Left lobe of liver (tissue), 2 donors: Measurements from ENCODE around the gene OTOA. TPM values are rescaled to one million over a fixed set of nuclear protein-coding genes. Genes with fewer than 3 reads are reported as not detected.
"Not testable (repeated sequence)": the region's sequence is repeated elsewhere in the genome, so short reads cannot be mapped to it uniquely, and the experiment has no call there.

ENCODE experiments used
- ATAC-seq: fragments of 200-7000 bp; cut with Tn5 transposase; one replicate; pipeline ENCODE4 v1.9.1; 2020; ENCODE audit warnings: mild to moderate bottlenecking, moderate library complexity
- DNase-seq: peaks from one replicate; pipeline ENCODE4 v3.0.0-alpha.2; 2020; ENCODE audit warnings: low spot score
- total RNA-seq: library from RNA; stranded (reverse); gene quantifications from one replicate; pipeline ENCODE4 v1.2.1, GENCODE V29; 2021
- donor health status: DM: no; HTN: no; CAD: no; lungs with moderate emphysema.
- donor health status: DM: no; HTN: yes; CAD: no.

OTOA gene
- total RNA-seq, 1 donor from 2014 or later = 0.10 TPM

GRCh38 chr16:21639493-21639892, 24.3 kb upstream of the OTOA start:
- DNase-seq = no peak
- ATAC-seq = no peak

- no peak for ATAC-seq
- DNase-seq = no peak
Observed at GRCh38 chr16:21641916-21642315, 21.9 kb upstream of the OTOA start.

- no peak for DNase-seq
- no peak for ATAC-seq
Observed at GRCh38 chr16:21642861-21643260, 20.9 kb upstream of the OTOA start.

- DNase-seq = no peak
- no peak for ATAC-seq
Observed at GRCh38 chr16:21643785-21644184, 20.0 kb upstream of the OTOA start.

- DNase-seq = no peak
- no peak for ATAC-seq
Observed at GRCh38 chr16:21644674-21645073, 19.1 kb upstream of the OTOA start.

- DNase-seq = no peak
- ATAC-seq = peak; percentile 35
Observed at GRCh38 chr16:21645261-21645721, 18.5 kb upstream of the OTOA start.

GRCh38 chr16:21646091-21646490, 17.7 kb upstream of the OTOA start:
- DNase-seq = no peak
- ATAC-seq = peak; percentile 27

GRCh38 chr16:21646721-21647561, 16.8 kb upstream of the OTOA start:
- DNase-seq (no peak), ATAC-seq (no peak)

- ATAC-seq (no peak), DNase-seq (no peak)
Observed at GRCh38 chr16:21647562-21648164, 16.1 kb upstream of the OTOA start.

GRCh38 chr16:21649826-21650406, 13.9 kb upstream of the OTOA start:
- not testable (repeated sequence) for DNase-seq, ATAC-seq

- DNase-seq (no peak), ATAC-seq (peak; percentile 41)
Observed at GRCh38 chr16:21650521-21650920, 13.2 kb upstream of the OTOA start.

- no peak for ATAC-seq
Observed at GRCh38 chr16:21651515-21651914, 12.3 kb upstream of the OTOA start.

GRCh38 chr16:21652453-21652852, 11.3 kb upstream of the OTOA start, which contains the start of gene IGSF6:
Gene IGSF6 (minus strand): TSS chr16:21652608. CDS start chr16:21652598, 10 bp downstream.
- ATAC-seq (no peak), DNase-seq (no peak)

More at GRCh38 chr16:21651515-21651914, 12.3 kb upstream of the OTOA start:
- no peak for DNase-seq

- peak; percentile 34 for ATAC-seq
- no peak for DNase-seq
Observed at GRCh38 chr16:21653571-21653970, 10.2 kb upstream of the OTOA start.

GRCh38 chr16:21654466-21654865, 9.3 kb upstream of the OTOA start:
- no peak for DNase-seq
- no peak for ATAC-seq

GRCh38 chr16:21654881-21655280, 8.9 kb upstream of the OTOA start:
- ATAC-seq = no peak
- DNase-seq = no peak

- ATAC-seq (peak; percentile 85), DNase-seq (no peak)
Observed at GRCh38 chr16:21656795-21657768, 6.7 kb upstream of the OTOA start.

GRCh38 chr16:21659124-21659523, 4.6 kb upstream of the OTOA start:
- no peak for DNase-seq
- peak; percentile 22 for ATAC-seq

- no peak for DNase-seq
- no peak for ATAC-seq
Observed at GRCh38 chr16:21664801-21665492, 1.2 kb downstream of the OTOA start.

GRCh38 chr16:21666772-21667171, 3.0 kb downstream of the OTOA start:
- no peak for ATAC-seq
- DNase-seq = no peak
